PC-3 (cell line): Measurements from ENCODE around the gene ZNF784. TPM values are rescaled to one million over a fixed set of nuclear protein-coding genes. Genes with fewer than 3 reads are reported as not detected.

Source experiments
- ATAC-seq: fragments of 200-7000 bp; cut with Tn5 transposase; 2 replicates; pipeline ENCODE4 v1.9.1; 2020; ENCODE audit warnings: mild to moderate bottlenecking, moderate library complexity
- BruUV-seq: library from RNA; stranded (reverse); fragments of 400-500 nt; replicated peaks from 2 replicates; lab custom pipeline; 2021; lab: Mats Ljungman, UMichigan
- CTCF ChIA-PET: fragments of 300-600 bp; sonication (Branson Sonifier 250); formaldehyde crosslinking; loops from one replicate; lab custom pipeline; 2022; ENCODE audit warnings: antibody characterized with exemption; lab: Charles Lee
- POLR2A ChIA-PET: fragments of 300-600 bp; sonication (Branson Sonifier 250); formaldehyde crosslinking; loops from one replicate; lab custom pipeline; 2022; ENCODE audit warnings: antibody characterized with exemption; ENCODE audit not compliant: unreplicated experiment; lab: Charles Lee
- DNase-seq: peaks from one replicate; pipeline ENCODE4 v3.0.0-alpha.2; 2015
- H2AFZ ChIP-seq: fragments of 300-600 bp; sonication (generic); 2 replicates; pipeline ENCODE4 v1.6.0; 2016; ENCODE audit warnings: antibody characterized with exemption, low read length
- H3F3A ChIP-seq: fragments of 300-600 bp; sonication (generic); one replicate; pipeline ENCODE4 v1.6.0; 2017; ENCODE audit warnings: antibody characterized with exemption, low read length, control low read depth, mild to moderate bottlenecking; ENCODE audit not compliant: unreplicated experiment
- H3K27ac ChIP-seq: fragments of 300-600 bp; sonication (generic); 2 replicates; pipeline ENCODE4 v1.5.1; 2016; ENCODE audit warnings: mild to moderate bottlenecking, low read length
- H3K27me3 ChIP-seq: fragments of 300-600 bp; sonication (generic); 2 replicates; pipeline ENCODE4 v1.6.1; 2016; ENCODE audit warnings: low read length, mixed read lengths
- H3K36me3 ChIP-seq: fragments of 300-600 bp; sonication (generic); 2 replicates; pipeline ENCODE4 v1.6.1; 2016; ENCODE audit warnings: low read depth, mixed run types, low read length, mixed read lengths
- H3K4me1 ChIP-seq: fragments of 300-600 bp; sonication (generic); 2 replicates; pipeline ENCODE4 v1.5.1; 2016; ENCODE audit warnings: low read length; ENCODE audit not compliant: insufficient read depth
- H3K4me2 ChIP-seq: fragments of 300-600 bp; sonication (generic); 2 replicates; pipeline ENCODE4 v1.6.0; 2016; ENCODE audit warnings: low read length
- H3K4me3 ChIP-seq: fragments of 300-600 bp; sonication (generic); 2 replicates; pipeline ENCODE4 v1.5.1; 2016; ENCODE audit warnings: mild to moderate bottlenecking, low read length, mixed read lengths
- H3K79me2 ChIP-seq: fragments of 300-600 bp; sonication (generic); 2 replicates; pipeline ENCODE4 v1.6.1; 2017; ENCODE audit warnings: low read length, mixed read lengths
- H3K9ac ChIP-seq: fragments of 300-600 bp; sonication (generic); 2 replicates; pipeline ENCODE4 v1.6.0; 2016; ENCODE audit warnings: mild to moderate bottlenecking, low read length
- H3K9me2 ChIP-seq: fragments of 300-600 bp; sonication (generic); replicated peaks from 2 replicates; pipeline ENCODE4 v1.6.1; 2016; ENCODE audit warnings: mixed run types, low read length, mixed read lengths
- H3K9me3 ChIP-seq: fragments of 300-600 bp; sonication (generic); 2 replicates; pipeline ENCODE4 v1.6.1; 2016; ENCODE audit warnings: low read length, mixed read lengths
- H4K20me1 ChIP-seq: fragments of 300-600 bp; sonication (generic); 2 replicates; pipeline ENCODE4 v1.6.1; 2016; ENCODE audit warnings: low read length, mixed read lengths
- EZH2 ChIP-seq: fragments of 300-600 bp; sonication (generic); IDR thresholded peaks from one replicate; pipeline ENCODE4 v1.6.1; 2017; ENCODE audit warnings: antibody characterized with exemption, mild to moderate bottlenecking, low read length; ENCODE audit not compliant: unreplicated experiment
- EZH2phosphoT487 ChIP-seq: fragments of 300-600 bp; sonication (generic); IDR thresholded peaks from 2 replicates; pipeline ENCODE4 v1.6.1; 2018; ENCODE audit warnings: mild to moderate bottlenecking, antibody characterized with exemption, low read length, borderline replicate concordance
- intact Hi-C: fragments of 100-400 bp; cut with micrococcal nuclease; formaldehyde crosslinking; loops from 2 replicates; pipeline ENCODE4 v1.9.0; 2023
- total RNA-seq: library from RNA; depleted of rRNA; stranded (reverse); fragments of >200 nt; gene quantifications from 2 replicates; pipeline ENCODE4 v1.2.3, GENCODE V29; 2014
- TF ChIP-seq, protein P1 (sequence below): fragments of 300-600 bp; sonication (generic); conservative IDR thresholded peaks from 2 replicates; pipeline ENCODE4 v1.5.1; 2017; ENCODE audit warnings: antibody characterized with exemption, low read depth, mild to moderate bottlenecking, low read length

ZNF784 gene
- total RNA-seq, 1 experiment from 2014 or later: 9.0 TPM

DNA sequence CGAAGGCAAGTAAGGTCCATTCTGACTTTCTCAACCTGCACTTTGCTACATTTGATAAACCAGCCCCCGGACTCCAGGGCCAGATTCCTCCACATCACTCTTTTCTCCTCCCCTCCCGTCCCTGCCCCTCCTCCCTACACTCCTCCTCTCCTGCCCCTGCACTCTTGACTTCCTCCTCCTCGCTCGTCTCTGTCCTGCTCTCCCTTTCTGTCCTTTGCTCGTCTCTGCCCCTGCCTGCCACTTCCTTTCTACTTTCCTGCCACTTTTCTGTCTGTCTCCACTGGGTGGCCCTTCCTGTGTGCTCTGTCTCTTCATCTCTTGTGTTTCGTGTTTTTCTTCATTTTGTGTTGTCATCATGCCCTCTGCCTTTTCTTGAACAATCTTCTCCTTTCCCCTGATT, 37.5 kb upstream of the ZNF784 start:
- intact Hi-C loops: no loop called here
- ChIA-PET POLR2A (no interaction called here), CTCF (no interaction called here)
- BruUV-seq: no TSS peak
- Histone ChIP-seq H3K9ac (no peak overlapping the region), H3K9me3 (no peaks in the 10 kb centered on the region), H2AFZ (no peak overlapping the region), H3K79me2 (peaks cover 96% of the 10 kb centered on the region), H3K4me3 (no peak overlapping the region), H3K4me1 (peaks cover 12% of the 10 kb centered on the region), H3F3A (no peaks in the 10 kb centered on the region), H3K4me2 (no peak overlapping the region), H4K20me1 (peaks cover 70% of the 10 kb centered on the region), H3K27ac (no peak overlapping the region), H3K36me3 (peaks cover 74% of the 10 kb centered on the region), H3K9me2 (no peaks in the 10 kb centered on the region), H3K27me3 (no peaks in the 10 kb centered on the region)
- ATAC-seq: no peak
- TF ChIP-seq EZH2 (no peak), EZH2phosphoT487 (no peak)
- TF ChIP-seq, protein P1, sequence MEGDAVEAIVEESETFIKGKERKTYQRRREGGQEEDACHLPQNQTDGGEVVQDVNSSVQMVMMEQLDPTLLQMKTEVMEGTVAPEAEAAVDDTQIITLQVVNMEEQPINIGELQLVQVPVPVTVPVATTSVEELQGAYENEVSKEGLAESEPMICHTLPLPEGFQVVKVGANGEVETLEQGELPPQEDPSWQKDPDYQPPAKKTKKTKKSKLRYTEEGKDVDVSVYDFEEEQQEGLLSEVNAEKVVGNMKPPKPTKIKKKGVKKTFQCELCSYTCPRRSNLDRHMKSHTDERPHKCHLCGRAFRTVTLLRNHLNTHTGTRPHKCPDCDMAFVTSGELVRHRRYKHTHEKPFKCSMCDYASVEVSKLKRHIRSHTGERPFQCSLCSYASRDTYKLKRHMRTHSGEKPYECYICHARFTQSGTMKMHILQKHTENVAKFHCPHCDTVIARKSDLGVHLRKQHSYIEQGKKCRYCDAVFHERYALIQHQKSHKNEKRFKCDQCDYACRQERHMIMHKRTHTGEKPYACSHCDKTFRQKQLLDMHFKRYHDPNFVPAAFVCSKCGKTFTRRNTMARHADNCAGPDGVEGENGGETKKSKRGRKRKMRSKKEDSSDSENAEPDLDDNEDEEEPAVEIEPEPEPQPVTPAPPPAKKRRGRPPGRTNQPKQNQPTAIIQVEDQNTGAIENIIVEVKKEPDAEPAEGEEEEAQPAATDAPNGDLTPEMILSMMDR: no peak
- no peak for DNase-seq

DNA sequence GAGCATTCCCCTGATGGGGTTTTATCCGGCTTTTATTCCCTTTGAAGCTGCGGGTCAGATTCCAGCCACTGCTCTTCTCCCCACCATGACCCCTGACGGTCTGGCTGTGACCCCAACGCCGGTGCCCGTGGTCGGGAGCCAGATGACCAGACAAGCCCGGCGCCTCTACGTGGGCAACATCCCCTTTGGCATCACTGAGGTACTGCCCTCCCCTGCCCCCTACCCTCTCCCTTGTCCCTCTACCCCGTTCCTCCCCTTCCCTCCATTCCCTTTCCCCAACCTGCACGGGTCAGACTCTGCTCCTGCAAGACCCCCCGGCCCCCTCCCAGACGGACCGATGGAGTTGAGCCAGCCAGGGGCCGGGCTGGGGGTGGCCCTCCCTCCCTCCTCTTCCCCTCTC, 36.6 kb upstream of the ZNF784 start:
- ChIA-PET CTCF (no interaction called here), POLR2A (no interaction called here)
- Histone ChIP-seq H3K4me3 (no peak overlapping the region), H4K20me1 (peaks cover 70% of the 10 kb centered on the region), H3K79me2 (peaks cover 96% of the 10 kb centered on the region), H3K27me3 (no peaks in the 10 kb centered on the region), H3K4me1 (peaks cover 12% of the 10 kb centered on the region), H3K36me3 (peaks cover 72% of the 10 kb centered on the region), H3K9ac (no peak overlapping the region), H2AFZ (no peak overlapping the region), H3F3A (no peaks in the 10 kb centered on the region), H3K9me2 (no peaks in the 10 kb centered on the region), H3K4me2 (no peak overlapping the region), H3K27ac (no peak overlapping the region), H3K9me3 (no peaks in the 10 kb centered on the region)
- intact Hi-C loops: no loop called here
- no peak for TF ChIP-seq EZH2
- TF ChIP-seq, protein P1: no peak
- no peak for TF ChIP-seq EZH2phosphoT487
- DNase-seq (no peak), ATAC-seq (no peak)
- no TSS peak for BruUV-seq

DNA sequence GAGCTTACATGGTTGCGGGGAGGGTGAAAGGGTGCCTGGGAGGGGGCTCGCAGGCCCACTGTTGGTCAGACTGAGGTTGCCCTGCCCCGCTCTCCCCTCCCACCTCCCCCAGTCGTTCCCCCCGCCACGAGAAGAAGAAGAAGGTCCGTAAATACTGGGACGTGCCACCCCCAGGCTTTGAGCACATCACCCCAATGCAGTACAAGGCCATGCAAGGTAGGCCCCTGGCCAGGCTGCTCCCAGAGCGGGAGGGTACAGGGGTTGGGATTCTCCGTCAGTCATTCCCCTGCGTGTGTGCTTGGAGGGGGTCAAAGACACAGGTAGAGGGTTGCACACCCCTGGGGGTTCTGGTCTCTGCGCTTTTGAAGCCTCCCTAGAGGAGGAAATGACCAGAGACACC, 36.0 kb upstream of the ZNF784 start:
- Histone ChIP-seq H3K9me2 (no peaks in the 10 kb centered on the region), H3K4me1 (peaks cover 12% of the 10 kb centered on the region), H3K36me3 (peaks cover 73% of the 10 kb centered on the region), H3K9ac (no peak overlapping the region), H3K4me2 (no peak overlapping the region), H3K79me2 (peaks cover 96% of the 10 kb centered on the region), H3K9me3 (no peaks in the 10 kb centered on the region), H3F3A (no peaks in the 10 kb centered on the region), H4K20me1 (peaks cover 71% of the 10 kb centered on the region), H3K27me3 (no peaks in the 10 kb centered on the region), H3K27ac (no peak overlapping the region), H2AFZ (no peak overlapping the region), H3K4me3 (no peak overlapping the region)
- ChIA-PET POLR2A (no interaction called here), CTCF (no interaction called here)
- intact Hi-C loops: no loop called here
- DNase-seq (no peak), ATAC-seq (no peak)
- TF ChIP-seq EZH2phosphoT487 (no peak), EZH2 (no peak)
- TF ChIP-seq, protein P1: no peak
- no TSS peak for BruUV-seq
